Thoracic aorta (tissue), 2 donors: ENCODE data around the gene OR4D10. TPM values are rescaled to one million over a fixed set of nuclear protein-coding genes. Genes with fewer than 3 reads are reported as not detected.

Source experiments
- ATAC-seq: fragments of 150-250 bp; one replicate; pipeline ENCODE4 v1.8.0; 2017; ENCODE audit warnings: low read depth; ENCODE audit not compliant: insufficient number of reproducible peaks, low FRiP score
- DNase-seq: peaks from one replicate; pipeline ENCODE4 v3.0.0-alpha.2; 2020; ENCODE audit warnings: low spot score
- H3K27ac ChIP-seq, 2 donors: fragments of 200-600 bp; sonication (generic); 1 replicate in 1 of 2; 2 replicates in 1 of 2; pipeline ENCODE4 v1.5.1; 2016; ENCODE audit warnings: mild to moderate bottlenecking in 2 of 2, moderate library complexity in 2 of 2
- H3K27me3 ChIP-seq: fragments of 200-600 bp; sonication (generic); replicated peaks from 2 replicates; pipeline ENCODE4 v1.6.0; 2016; ENCODE audit warnings: mild to moderate bottlenecking; ENCODE audit not compliant: insufficient read depth
- H3K36me3 ChIP-seq: fragments of 200-600 bp; sonication (generic); one replicate; pipeline ENCODE4 v1.5.1; 2016
- H3K4me1 ChIP-seq, 2 donors: fragments of 200-600 bp; sonication (generic); 1 replicate in 1 of 2; 2 replicates in 1 of 2; pipeline versions ENCODE4 v1.5.1 to v1.6.0; 2016; ENCODE audit warnings: low read depth in 2 of 2, mild to moderate bottlenecking in 1 of 2; ENCODE audit not compliant: control insufficient read depth in 1 of 2
- H3K4me3 ChIP-seq: fragments of 200-600 bp; sonication (generic); 2 replicates; pipeline ENCODE4 v1.5.1; 2016; ENCODE audit warnings: mild to moderate bottlenecking
- H3K9me3 ChIP-seq: fragments of 200-600 bp; sonication (generic); 2 replicates; pipeline ENCODE4 v1.5.1; 2016
- total RNA-seq, 2 donors: library from RNA; depleted of rRNA; stranded (reverse); fragments of >200 nt; gene quantifications; one replicate each; pipeline versions ENCODE4 v1.1.0 to v1.2.3, GENCODE V29; 2016
- TF ChIP-seq, protein P1 (sequence below): fragments of 200-600 bp; sonication (generic); IDR thresholded peaks from one replicate; pipeline ENCODE4 v1.5.1; 2019; ENCODE audit warnings: antibody characterized with exemption

OR4D10 gene
- total RNA-seq: not detected

DNA sequence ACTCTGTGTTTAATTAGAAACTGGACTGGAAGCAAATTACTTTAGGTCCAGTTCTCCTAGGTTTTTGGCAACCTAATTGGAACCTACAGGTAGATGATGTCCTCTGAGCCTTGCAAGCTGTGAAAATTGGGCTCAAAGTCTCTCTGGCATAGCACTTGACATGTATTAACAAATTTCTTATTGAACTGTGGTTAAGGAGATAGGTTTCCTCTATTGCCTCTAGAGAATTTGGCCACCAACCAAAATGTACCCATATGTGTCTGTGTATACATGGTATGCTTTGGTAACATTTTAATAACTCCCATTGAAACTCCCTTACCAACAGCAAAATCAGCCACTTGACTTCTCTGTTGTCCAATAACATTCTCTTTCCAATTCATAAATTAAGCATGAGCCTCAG, at the start of gene OR4D10:
OR4D10 (plus strand) TSS at position 301 of the 400 bp plus-strand sequence. CDS start 4,115 bp downstream, outside the sequence.
- Histone ChIP-seq H3K36me3 (no peaks in the 10 kb centered on the region), H3K27ac (no peak within 1 kb of the TSS), H3K4me1 (no peaks in the 10 kb centered on the region), H3K9me3 (no peaks in the 10 kb centered on the region), H3K27me3 (no peaks in the 10 kb centered on the region), H3K4me3 (no peak within 1 kb of the TSS)
- DNase-seq (no peak), ATAC-seq (no peak)
- TF ChIP-seq, protein P1, sequence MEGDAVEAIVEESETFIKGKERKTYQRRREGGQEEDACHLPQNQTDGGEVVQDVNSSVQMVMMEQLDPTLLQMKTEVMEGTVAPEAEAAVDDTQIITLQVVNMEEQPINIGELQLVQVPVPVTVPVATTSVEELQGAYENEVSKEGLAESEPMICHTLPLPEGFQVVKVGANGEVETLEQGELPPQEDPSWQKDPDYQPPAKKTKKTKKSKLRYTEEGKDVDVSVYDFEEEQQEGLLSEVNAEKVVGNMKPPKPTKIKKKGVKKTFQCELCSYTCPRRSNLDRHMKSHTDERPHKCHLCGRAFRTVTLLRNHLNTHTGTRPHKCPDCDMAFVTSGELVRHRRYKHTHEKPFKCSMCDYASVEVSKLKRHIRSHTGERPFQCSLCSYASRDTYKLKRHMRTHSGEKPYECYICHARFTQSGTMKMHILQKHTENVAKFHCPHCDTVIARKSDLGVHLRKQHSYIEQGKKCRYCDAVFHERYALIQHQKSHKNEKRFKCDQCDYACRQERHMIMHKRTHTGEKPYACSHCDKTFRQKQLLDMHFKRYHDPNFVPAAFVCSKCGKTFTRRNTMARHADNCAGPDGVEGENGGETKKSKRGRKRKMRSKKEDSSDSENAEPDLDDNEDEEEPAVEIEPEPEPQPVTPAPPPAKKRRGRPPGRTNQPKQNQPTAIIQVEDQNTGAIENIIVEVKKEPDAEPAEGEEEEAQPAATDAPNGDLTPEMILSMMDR: no peak

DNA sequence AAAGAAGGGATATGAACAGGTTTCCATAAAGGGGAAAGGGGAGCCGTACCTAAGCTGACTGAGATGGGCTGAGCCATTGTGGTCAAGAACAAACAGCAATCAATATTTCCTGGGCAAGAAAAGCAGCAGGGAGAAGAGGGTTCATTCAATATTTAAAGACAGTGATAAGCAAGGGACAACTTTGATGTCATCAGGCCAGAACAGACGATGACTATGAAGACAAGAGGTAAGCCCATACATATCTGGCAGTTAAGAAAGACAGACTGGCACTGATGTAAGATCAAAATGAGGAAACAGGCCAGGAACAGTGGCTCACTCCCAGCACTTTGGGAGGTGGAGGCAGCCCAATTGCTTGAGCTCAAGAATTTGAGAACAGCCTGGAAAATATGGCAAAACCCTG, 49.3 kb upstream of the OR4D10 start:
- H3K4me3 ChIP-seq: no peak overlapping the region
- H3K36me3 ChIP-seq: no peaks in the 10 kb centered on the region
- no peaks in the 10 kb centered on the region for H3K27me3 ChIP-seq
- no peaks in the 10 kb centered on the region for H3K9me3 ChIP-seq
- H3K27ac ChIP-seq: no peak overlapping the region
- no peak for DNase-seq
- H3K4me1 ChIP-seq: no peaks in the 10 kb centered on the region
- no peak for ATAC-seq
- TF ChIP-seq, protein P1: no peak

DNA sequence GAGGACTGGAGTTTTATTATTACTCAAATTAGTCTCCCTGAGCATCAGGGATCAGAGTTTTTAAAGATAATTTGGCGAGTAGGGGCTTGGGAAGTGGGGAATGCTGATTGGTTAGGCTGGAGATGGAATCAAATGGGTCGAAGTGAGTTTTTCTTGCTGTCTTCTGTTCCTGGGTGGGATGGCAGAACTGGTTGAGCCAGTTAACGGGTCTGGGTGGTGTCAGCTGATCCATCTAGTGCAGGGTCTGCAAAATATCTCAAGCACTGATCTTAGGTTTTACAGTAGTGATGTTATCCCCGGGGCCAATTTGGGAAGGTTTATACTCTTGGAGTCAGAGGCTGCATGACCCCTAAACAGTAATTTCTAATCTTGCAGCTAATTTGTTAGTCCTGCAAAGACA, 48.0 kb upstream of the OR4D10 start:
- Histone ChIP-seq H3K4me1 (no peaks in the 10 kb centered on the region), H3K9me3 (no peaks in the 10 kb centered on the region), H3K36me3 (no peaks in the 10 kb centered on the region), H3K4me3 (no peak overlapping the region), H3K27ac (no peak overlapping the region), H3K27me3 (no peaks in the 10 kb centered on the region)
- ATAC-seq: no peak
- no peak for DNase-seq
- TF ChIP-seq, protein P1: no peak

DNA sequence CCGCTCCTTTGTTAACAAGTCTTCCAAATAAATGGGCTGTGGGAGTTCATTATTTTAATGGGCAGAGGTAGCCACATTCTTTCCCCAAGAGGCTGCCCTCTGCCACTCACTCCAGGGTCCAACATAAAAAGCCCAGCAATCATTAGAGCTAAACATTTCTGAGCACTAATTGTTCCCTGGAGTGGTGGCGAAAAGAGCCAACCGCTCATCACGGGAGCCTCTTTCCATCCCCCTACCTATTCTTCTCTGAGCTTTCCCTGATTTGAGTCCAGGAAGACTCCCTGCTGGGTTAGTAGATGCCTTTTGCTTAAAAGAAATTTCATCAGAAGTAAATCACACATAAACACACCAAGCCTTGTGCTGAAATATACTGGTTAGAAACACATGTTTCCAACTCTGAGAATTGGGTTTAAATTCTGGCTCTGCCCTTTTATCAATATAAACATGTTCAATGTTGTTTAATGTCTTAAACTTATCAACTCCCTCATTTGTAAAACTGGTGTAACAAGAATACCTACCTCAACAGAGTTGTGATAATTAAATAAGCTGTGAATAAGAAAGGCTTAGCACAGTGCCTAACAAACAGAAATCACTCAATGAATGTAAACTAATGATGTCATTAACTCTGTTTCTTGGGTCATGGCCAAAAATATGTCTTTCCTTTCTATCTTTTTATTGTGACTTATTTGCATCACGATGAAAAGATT, 46.6 kb upstream of the OR4D10 start, which contains the start of gene OR5A2:
OR5A2 (minus strand) TSS at position 53 of the 707 bp plus-strand sequence. CDS start 3,460 bp downstream, outside the sequence.
- H3K4me1 ChIP-seq: no peaks in the 10 kb centered on the region
- DNase-seq (no peak), ATAC-seq (no peak)
- no peak within 1 kb of the TSS for H3K4me3 ChIP-seq
- no peaks in the 10 kb centered on the region for H3K36me3 ChIP-seq
- H3K9me3 ChIP-seq: no peaks in the 10 kb centered on the region
- TF ChIP-seq, protein P1: no peak
- H3K27me3 ChIP-seq: no peaks in the 10 kb centered on the region
- H3K27ac ChIP-seq: no peak within 1 kb of the TSS

DNA sequence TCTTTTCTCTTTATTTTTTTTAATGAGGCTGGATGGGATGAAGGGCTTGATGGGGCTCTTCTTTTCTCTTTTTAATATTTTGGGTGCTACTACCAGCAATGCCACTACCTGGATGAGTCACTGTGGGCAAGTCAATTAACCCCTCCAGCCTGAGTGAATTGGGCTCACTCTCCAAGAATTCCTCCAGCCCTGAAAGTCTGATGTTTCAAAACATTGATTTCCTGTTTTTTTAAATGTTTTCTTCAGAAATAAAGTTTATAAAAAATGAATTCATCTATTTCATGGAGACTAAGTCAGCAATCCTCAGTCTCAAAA, 46.1 kb upstream of the OR4D10 start:
- no peaks in the 10 kb centered on the region for H3K9me3 ChIP-seq
- no peak overlapping the region for H3K27ac ChIP-seq
- ATAC-seq: no peak
- TF ChIP-seq, protein P1: no peak
- no peak for DNase-seq
- no peaks in the 10 kb centered on the region for H3K4me1 ChIP-seq
- no peaks in the 10 kb centered on the region for H3K36me3 ChIP-seq
- no peak overlapping the region for H3K4me3 ChIP-seq
- no peaks in the 10 kb centered on the region for H3K27me3 ChIP-seq
